ENCODE measurements around the gene GALNT13. TPM values are rescaled to one million over a fixed set of nuclear protein-coding genes. Genes with fewer than 3 reads are reported as not detected.

GALNT13 gene
- total and polyA plus RNA-seq, 2 donors (not counting 1 experiment from before 2014, with no cell fraction given): not detected

DNA sequence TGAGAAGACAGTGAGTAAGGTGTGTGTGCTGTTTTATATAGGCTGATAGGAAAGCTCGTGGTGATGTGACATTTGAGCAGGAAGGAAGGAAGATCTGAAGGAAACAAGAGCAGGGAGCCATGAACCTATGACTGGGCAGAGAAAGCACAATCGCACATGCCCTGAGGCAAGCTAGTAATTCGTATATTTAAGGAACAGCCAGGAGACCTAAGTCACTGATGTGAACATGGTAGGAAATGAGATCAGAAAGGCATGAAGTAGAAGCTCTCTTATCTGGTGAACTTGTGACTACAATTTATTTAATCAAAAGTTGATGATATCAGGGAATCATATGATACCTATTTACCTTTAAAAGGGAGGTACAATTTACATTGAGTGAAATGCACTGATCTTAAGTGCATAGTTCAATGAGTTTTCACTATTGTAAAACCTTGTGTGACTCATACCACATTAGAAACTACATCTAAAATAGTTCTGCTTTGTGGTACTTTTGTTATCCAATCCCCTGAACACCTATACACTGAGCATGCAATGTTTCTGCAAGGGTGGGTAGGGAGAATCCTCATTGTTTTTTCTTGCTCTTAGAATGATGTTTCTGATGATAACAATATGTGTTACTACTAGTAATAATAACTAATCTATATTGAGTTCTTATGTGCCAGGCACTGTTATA lies 67.5 kb downstream of the GALNT13 start:
- TF ChIP-seq, protein P1, sequence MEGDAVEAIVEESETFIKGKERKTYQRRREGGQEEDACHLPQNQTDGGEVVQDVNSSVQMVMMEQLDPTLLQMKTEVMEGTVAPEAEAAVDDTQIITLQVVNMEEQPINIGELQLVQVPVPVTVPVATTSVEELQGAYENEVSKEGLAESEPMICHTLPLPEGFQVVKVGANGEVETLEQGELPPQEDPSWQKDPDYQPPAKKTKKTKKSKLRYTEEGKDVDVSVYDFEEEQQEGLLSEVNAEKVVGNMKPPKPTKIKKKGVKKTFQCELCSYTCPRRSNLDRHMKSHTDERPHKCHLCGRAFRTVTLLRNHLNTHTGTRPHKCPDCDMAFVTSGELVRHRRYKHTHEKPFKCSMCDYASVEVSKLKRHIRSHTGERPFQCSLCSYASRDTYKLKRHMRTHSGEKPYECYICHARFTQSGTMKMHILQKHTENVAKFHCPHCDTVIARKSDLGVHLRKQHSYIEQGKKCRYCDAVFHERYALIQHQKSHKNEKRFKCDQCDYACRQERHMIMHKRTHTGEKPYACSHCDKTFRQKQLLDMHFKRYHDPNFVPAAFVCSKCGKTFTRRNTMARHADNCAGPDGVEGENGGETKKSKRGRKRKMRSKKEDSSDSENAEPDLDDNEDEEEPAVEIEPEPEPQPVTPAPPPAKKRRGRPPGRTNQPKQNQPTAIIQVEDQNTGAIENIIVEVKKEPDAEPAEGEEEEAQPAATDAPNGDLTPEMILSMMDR (IDR thresholded peaks at IDR 0.05): no peak
- TF ChIP-seq EZH2 (IDR thresholded peaks at IDR 0.05; ENCODE audit: borderline replicate concordance, insufficient read depth, low read depth, low read length, poor library complexity, severe bottlenecking): no peak
- 63% methylated on average over 2 of the region's 3 CpGs for WGBS (ENCODE audit: insufficient coverage)
- Histone ChIP-seq H4K20me1 (ENCODE audit: control insufficient read depth, insufficient read depth, low read length, poor library complexity, severe bottlenecking) (no peaks in the 10 kb centered on the region), H2AFZ (ENCODE audit: insufficient read depth, low read depth, low read length, poor library complexity, severe bottlenecking) (no peak overlapping the region), H3K4me1 (ENCODE audit: control insufficient read depth in 2 of 2, insufficient read depth in 2 of 2, low read length in 2 of 2) (no peaks in the 10 kb centered on the region), H3K4me3 (ENCODE audit: control extremely low read depth in 1 of 5, extremely low read depth in 1 of 5, insufficient read depth in 1 of 5, low read depth in 2 of 5, low read length in 4 of 5) (no peak overlapping the region), H3K36me3 (replicated peaks in 1 of 2; ENCODE audit: control extremely low read depth in 1 of 2, control insufficient read depth in 1 of 2, extremely low read depth in 1 of 2, insufficient read depth in 2 of 2, low read length in 1 of 2) (no peaks in the 10 kb centered on the region), H3K4me2 (replicated peaks; ENCODE audit: low read depth, low read length, poor library complexity, severe bottlenecking) (no peak overlapping the region), H3K27me3 (replicated peaks in 1 of 4; ENCODE audit: control extremely low read depth in 1 of 4, control insufficient read depth in 3 of 4, insufficient read depth in 4 of 4, low read length in 3 of 4) (no peaks in the 10 kb centered on the region), H3K79me2 (ENCODE audit: control insufficient read depth, insufficient read depth, low read length) (no peaks in the 10 kb centered on the region), H3K9me3 (ENCODE audit: control extremely low read depth in 1 of 3, control insufficient read depth in 2 of 3, insufficient read depth in 1 of 3, low read length in 2 of 3) (peaks cover 0 to 3% (median 0%) of the 10 kb centered on the region in 3 donors), H3K9ac (ENCODE audit: low read length) (no peak overlapping the region), H3K27ac (ENCODE audit: low read length in 2 of 2) (no peak overlapping the region)
- DNase-seq (no peak), ATAC-seq (ENCODE audit: low read depth) (no peak)
- intact Hi-C loops (cut with micrococcal nuclease): no loop called here
- no peak overlapping the region for H3K4me3 Mint-ChIP-seq
- H3K4me1 Mint-ChIP-seq: no peaks in the 10 kb centered on the region
- ChIA-PET CTCF (no interaction called here), POLR2A (no interaction called here)
- H3K9me3 Mint-ChIP-seq (ENCODE audit: insufficient read depth): no peaks in the 10 kb centered on the region
- H3K27me3 Mint-ChIP-seq: no peaks in the 10 kb centered on the region
- H3K27ac Mint-ChIP-seq: no peak overlapping the region

DNA sequence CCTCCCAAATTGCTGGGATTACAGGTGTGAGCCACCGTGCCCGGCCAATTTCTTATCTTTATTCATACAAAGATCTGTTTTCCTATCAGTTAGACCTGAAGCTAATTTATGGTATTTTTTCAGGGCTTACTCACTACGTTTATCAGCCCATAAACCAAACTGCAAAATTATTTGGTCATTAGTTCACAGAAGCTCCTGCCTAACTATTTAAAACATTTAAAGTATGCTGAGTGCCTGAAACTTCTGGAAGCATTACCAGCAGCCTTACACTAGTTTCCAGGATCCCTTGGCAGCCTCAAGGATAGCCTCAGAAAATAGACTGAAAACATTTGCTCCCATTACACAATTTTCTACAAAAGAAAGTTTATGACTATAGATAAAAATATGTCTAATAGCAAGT lies 68.8 kb downstream of the GALNT13 start:
- Histone ChIP-seq H3K79me2 (ENCODE audit: control insufficient read depth, insufficient read depth, low read length) (no peaks in the 10 kb centered on the region), H3K9me3 (ENCODE audit: control extremely low read depth in 1 of 3, control insufficient read depth in 2 of 3, insufficient read depth in 1 of 3, low read length in 2 of 3) (peaks cover 0 to 3% (median 0%) of the 10 kb centered on the region in 3 donors), H3K27me3 (replicated peaks in 1 of 4; ENCODE audit: control extremely low read depth in 1 of 4, control insufficient read depth in 3 of 4, insufficient read depth in 4 of 4, low read length in 3 of 4) (no peaks in the 10 kb centered on the region), H3K4me1 (ENCODE audit: control insufficient read depth in 2 of 2, insufficient read depth in 2 of 2, low read length in 2 of 2) (no peaks in the 10 kb centered on the region), H3K4me2 (replicated peaks; ENCODE audit: low read depth, low read length, poor library complexity, severe bottlenecking) (no peak overlapping the region), H2AFZ (ENCODE audit: insufficient read depth, low read depth, low read length, poor library complexity, severe bottlenecking) (no peak overlapping the region), H3K27ac (ENCODE audit: low read length in 2 of 2) (no peak overlapping the region), H3K36me3 (replicated peaks in 1 of 2; ENCODE audit: control extremely low read depth in 1 of 2, control insufficient read depth in 1 of 2, extremely low read depth in 1 of 2, insufficient read depth in 2 of 2, low read length in 1 of 2) (no peaks in the 10 kb centered on the region), H4K20me1 (ENCODE audit: control insufficient read depth, insufficient read depth, low read length, poor library complexity, severe bottlenecking) (no peaks in the 10 kb centered on the region), H3K9ac (ENCODE audit: low read length) (no peak overlapping the region), H3K4me3 (ENCODE audit: control extremely low read depth in 1 of 5, extremely low read depth in 1 of 5, insufficient read depth in 1 of 5, low read depth in 2 of 5, low read length in 4 of 5) (no peak overlapping the region)
- intact Hi-C loops (cut with micrococcal nuclease): no loop called here
- TF ChIP-seq EZH2 (IDR thresholded peaks at IDR 0.05; ENCODE audit: borderline replicate concordance, insufficient read depth, low read depth, low read length, poor library complexity, severe bottlenecking): no peak
- TF ChIP-seq, protein P1 (IDR thresholded peaks at IDR 0.05): no peak
- Mint-ChIP-seq H3K27ac (no peak overlapping the region), H3K4me1 (no peaks in the 10 kb centered on the region), H3K27me3 (no peaks in the 10 kb centered on the region), H3K4me3 (no peak overlapping the region), H3K9me3 (ENCODE audit: insufficient read depth) (no peaks in the 10 kb centered on the region)
- ChIA-PET POLR2A (no interaction called here), CTCF (no interaction called here)
- WGBS (ENCODE audit: insufficient coverage): 100% methylated on average over 2 of the region's 3 CpGs
- DNase-seq (no peak), ATAC-seq (ENCODE audit: low read depth) (no peak)
